Muscle of leg (tissue), 11 donors: ENCODE data around the gene EXD2. TPM values are rescaled to one million over a fixed set of nuclear protein-coding genes. Genes with fewer than 3 reads are reported as not detected.
"Not testable (repeated sequence)": the region's sequence is repeated elsewhere in the genome, so short reads cannot be mapped to it uniquely, and the experiment has no call there.

ENCODE experiments used
- DNase-seq: peaks from one replicate; pipeline ENCODE4 v3.0.0; 2013
- H3K27ac ChIP-seq: one replicate; pipeline ENCODE4 v1.5.1; 2013; ENCODE audit warnings: mild to moderate bottlenecking, low read length, control low read depth
- H3K27me3 ChIP-seq: one replicate; pipeline ENCODE4 v1.6.1; 2013; ENCODE audit warnings: low read length; ENCODE audit not compliant: control insufficient read depth, insufficient read depth
- H3K36me3 ChIP-seq: one replicate; pipeline ENCODE4 v1.6.1; 2013; ENCODE audit warnings: low read length; ENCODE audit not compliant: control insufficient read depth, insufficient read depth
- H3K4me1 ChIP-seq: one replicate; pipeline ENCODE4 v1.6.1; 2013; ENCODE audit warnings: low read length; ENCODE audit not compliant: control insufficient read depth, insufficient read depth
- H3K4me3 ChIP-seq: one replicate; pipeline ENCODE4 v1.5.1; 2013; ENCODE audit warnings: low read length, control low read depth
- H3K9me3 ChIP-seq: replicated peaks from 2 replicates; pipeline ENCODE4 v1.6.1; 2013; ENCODE audit warnings: low read depth, low read length; ENCODE audit not compliant: control insufficient read depth
- WGBS: methylation state at CpG from one replicate; pipeline ENCODE4 v1.1.5; 2013; ENCODE audit warnings: missing lambda C conversion rate; ENCODE audit not compliant: insufficient coverage; 5-methylcytosine and 5-hydroxymethylcytosine counted together
- polyA plus RNA-seq, 8 donors: library from polyadenylated mRNA; unstranded; fragments of 120-200 nt; gene quantifications; one replicate each; pipeline versions ENCODE4 v1.2.1 to v1.2.3, GENCODE V29; 2013; ENCODE audit warnings: inconsistent platforms in 1 of 8, low replicate concordance in 1 of 8; ENCODE audit not compliant: insufficient read length in 8 of 8, insufficient read depth in 1 of 8
- total RNA-seq: library from RNA; stranded (reverse); fragments of 120-200 nt; gene quantifications from one replicate; pipeline ENCODE4 v1.2.4, GENCODE V29; 2013

EXD2 gene
- total and polyA plus RNA-seq, 9 donors = 13.1 to 17.2 (median 15.3) TPM

- Histone ChIP-seq H3K9me3 (no peaks in the 10 kb centered on the region), H3K4me1 (peaks cover 2% of the 10 kb centered on the region), H3K27ac (no peak overlapping the region), H3K36me3 (no peaks in the 10 kb centered on the region), H3K4me3 (no peak overlapping the region), H3K27me3 (no peaks in the 10 kb centered on the region)
- DNase-seq = no peak
- WGBS = 85% methylated on average over 17 of the region's 21 CpGs
Observed at GRCh38 chr14:69270795-69271708, 79.8 kb downstream of the EXD2 start.

GRCh38 chr14:69274321-69274720 is 83.0 kb downstream of the EXD2 start:
- Histone ChIP-seq H3K27ac (no peak overlapping the region), H3K36me3 (no peaks in the 10 kb centered on the region), H3K27me3 (no peaks in the 10 kb centered on the region), H3K4me3 (no peak overlapping the region), H3K9me3 (no peaks in the 10 kb centered on the region), H3K4me1 (no peaks in the 10 kb centered on the region)
- no peak for DNase-seq
- WGBS = 0% methylated on average over 1 of the region's 2 CpGs

- H3K36me3 ChIP-seq = no peaks in the 10 kb centered on the region
- H3K4me3 ChIP-seq = no peak overlapping the region
- H3K9me3 ChIP-seq = no peaks in the 10 kb centered on the region
- DNase-seq = no peak
- no peak overlapping the region for H3K27ac ChIP-seq
- no peaks in the 10 kb centered on the region for H3K27me3 ChIP-seq
- H3K4me1 ChIP-seq = no peaks in the 10 kb centered on the region
- WGBS = no CpG with 5 or more reads among the region's 2 CpGs
Observed at GRCh38 chr14:69275331-69275730, 84.0 kb downstream of the EXD2 start.

- no CpG with 5 or more reads among the region's 3 CpGs for WGBS
- not testable (repeated sequence) for H3K9me3 ChIP-seq, H3K4me1 ChIP-seq
Observed at GRCh38 chr14:69277356-69277755, 86.1 kb downstream of the EXD2 start.

GRCh38 chr14:69280746-69281291 is 89.5 kb downstream of the EXD2 start:
- H3K4me3 ChIP-seq = no peak overlapping the region
- WGBS = 83% methylated on average over 8 of the region's 9 CpGs
- H3K36me3 ChIP-seq = no peaks in the 10 kb centered on the region
- no peak overlapping the region for H3K27ac ChIP-seq
- H3K9me3 ChIP-seq = no peaks in the 10 kb centered on the region
- DNase-seq = no peak
- H3K27me3 ChIP-seq = no peaks in the 10 kb centered on the region
- no peaks in the 10 kb centered on the region for H3K4me1 ChIP-seq

More at GRCh38 chr14:69277356-69277755, 86.1 kb downstream of the EXD2 start:
- not testable (repeated sequence) for H3K36me3 ChIP-seq, DNase-seq, H3K27ac ChIP-seq, H3K27me3 ChIP-seq, H3K4me3 ChIP-seq

- no peaks in the 10 kb centered on the region for H3K36me3 ChIP-seq
- DNase-seq = no peak
- no peaks in the 10 kb centered on the region for H3K4me1 ChIP-seq
- no peak overlapping the region for H3K4me3 ChIP-seq
- no peak overlapping the region for H3K27ac ChIP-seq
- no peaks in the 10 kb centered on the region for H3K27me3 ChIP-seq
- 81% methylated on average over 7 of the region's 10 CpGs for WGBS
- H3K9me3 ChIP-seq = no peaks in the 10 kb centered on the region
Observed at GRCh38 chr14:69281450-69282169, 90.3 kb downstream of the EXD2 start.

- Histone ChIP-seq H3K27ac (no peak overlapping the region), H3K27me3 (no peaks in the 10 kb centered on the region), H3K4me3 (no peak overlapping the region), H3K9me3 (no peaks in the 10 kb centered on the region), H3K4me1 (peaks cover 6% of the 10 kb centered on the region), H3K36me3 (no peaks in the 10 kb centered on the region)
- no CpG with 5 or more reads among the region's 6 CpGs for WGBS
- no peak for DNase-seq
Observed at GRCh38 chr14:69282448-69282847, 91.2 kb downstream of the EXD2 start.

- DNase-seq = no peak
- Histone ChIP-seq H3K27ac (no peak overlapping the region), H3K27me3 (no peaks in the 10 kb centered on the region), H3K4me1 (peaks cover 16% of the 10 kb centered on the region), H3K4me3 (no peak overlapping the region), H3K36me3 (no peaks in the 10 kb centered on the region), H3K9me3 (no peaks in the 10 kb centered on the region)
- WGBS = 87% methylated on average over 8 of the region's 9 CpGs
Observed at GRCh38 chr14:69284170-69284569, 92.9 kb downstream of the EXD2 start.

GRCh38 chr14:69285661-69286255 is 94.5 kb downstream of the EXD2 start:
- Histone ChIP-seq H3K9me3 (no peaks in the 10 kb centered on the region), H3K36me3 (no peaks in the 10 kb centered on the region), H3K27me3 (no peaks in the 10 kb centered on the region), H3K27ac (no peak overlapping the region), H3K4me3 (no peak overlapping the region), H3K4me1 (peaks cover 31% of the 10 kb centered on the region)
- WGBS = 66% methylated on average over 4 of the region's 7 CpGs
- no peak for DNase-seq
